CD4-positive, alpha-beta memory T cell (primary cell): ENCODE measurements around the gene ZMIZ1. TPM values are rescaled to one million over a fixed set of nuclear protein-coding genes. Genes with fewer than 3 reads are reported as not detected.

Source experiments
- CTCF ChIA-PET: fragments of 350-600 bp; sonication (Branson Sonifier 250); formaldehyde crosslinking; loops from one replicate; lab custom pipeline; 2021; ENCODE audit warnings: inconsistent platforms; ENCODE audit not compliant: partially characterized antibody; lab: Charles Lee
- POLR2A ChIA-PET: fragments of 350-600 bp; sonication (Branson Sonifier 250); formaldehyde crosslinking; loops from one replicate; lab custom pipeline; 2021; ENCODE audit not compliant: partially characterized antibody; lab: Charles Lee
- DNase-seq, 5 donors: peaks; one replicate each; pipeline versions ENCODE4 v3.0.0 to v3.0.0-alpha.2; 2020 to 2022; ENCODE audit warnings: mixed read lengths in 1 of 5
- H3K27ac ChIP-seq: one replicate; pipeline ENCODE4 v1.7.0; 2013; ENCODE audit warnings: low read depth, low read length
- H3K27me3 ChIP-seq: 2 replicates; pipeline ENCODE4 v1.7.0; 2013; ENCODE audit warnings: mild to moderate bottlenecking, low read length, moderate library complexity; ENCODE audit not compliant: insufficient read depth
- H3K36me3 ChIP-seq: 2 replicates; pipeline ENCODE4 v1.7.0; 2013; ENCODE audit warnings: mild to moderate bottlenecking, low read length, moderate library complexity; ENCODE audit not compliant: insufficient read depth
- H3K4me1 ChIP-seq: 2 replicates; pipeline ENCODE4 v1.7.0; 2013; ENCODE audit warnings: mild to moderate bottlenecking, low read length, moderate library complexity; ENCODE audit not compliant: insufficient read depth
- H3K4me3 ChIP-seq, 2 donors: one replicate each; pipeline ENCODE4 v1.7.0; 2013; ENCODE audit warnings: low read length in 2 of 2, mild to moderate bottlenecking in 1 of 2
- H3K9me3 ChIP-seq, 2 donors: one replicate each; pipeline ENCODE4 v1.7.0; 2013; ENCODE audit warnings: low read length in 2 of 2, control low read depth in 1 of 2; ENCODE audit not compliant: control insufficient read depth in 1 of 2
- H3K27ac Mint-ChIP-seq, 7 donors: one replicate each; pipeline ENCODE4 v1.8.0; 2020 to 2021; ENCODE audit warnings: mixed read lengths in 7 of 7, mild to moderate bottlenecking in 6 of 7, inconsistent platforms in 3 of 7, moderate library complexity in 3 of 7
- H3K27me3 Mint-ChIP-seq, 2 donors: one replicate each; pipeline ENCODE4 v1.8.0; 2020 to 2021; ENCODE audit warnings: mixed read lengths in 2 of 2
- H3K36me3 Mint-ChIP-seq, 2 donors: one replicate each; pipeline ENCODE4 v1.8.0; 2020 to 2021; ENCODE audit warnings: mixed read lengths in 2 of 2, inconsistent platforms in 1 of 2, mild to moderate bottlenecking in 1 of 2
- H3K4me1 Mint-ChIP-seq, 4 donors: one replicate each; pipeline ENCODE4 v1.8.0; 2020 to 2021; ENCODE audit warnings: mixed read lengths in 4 of 4, mild to moderate bottlenecking in 1 of 4
- H3K4me3 Mint-ChIP-seq, 8 donors: one replicate each; pipeline ENCODE4 v1.8.0; 2020 to 2021; ENCODE audit warnings: mixed read lengths in 8 of 8, mild to moderate bottlenecking in 7 of 8, moderate library complexity in 6 of 8, inconsistent platforms in 3 of 8
- H3K9me3 Mint-ChIP-seq, 8 donors: one replicate each; pipeline ENCODE4 v1.8.0; 2020 to 2021; ENCODE audit warnings: mixed read lengths in 8 of 8, mild to moderate bottlenecking in 5 of 8, inconsistent platforms in 3 of 8, moderate library complexity in 1 of 8
- intact Hi-C: fragments of 100-400 bp; cut with micrococcal nuclease; formaldehyde crosslinking; loops from one replicate; pipeline ENCODE4 v1.15.1; 2023
- polyA plus RNA-seq, 2 donors: library from polyadenylated mRNA; unstranded; fragments of 300-500 nt; fragmentation: Illumina TruSeq; gene quantifications; one replicate each; pipeline ENCODE4 v1.2.3, GENCODE V29; 2021
- total RNA-seq, 2 experiments: library from RNA; stranded (reverse); gene quantifications; one replicate each; pipeline ENCODE4 v1.2.3, GENCODE V29; 2021

ZMIZ1 gene
- total and polyA plus RNA-seq, 4 experiments from 2014 or later, result 0.58 to 25.4 (median 14.0) TPM

- Mint-ChIP-seq H3K36me3 (peaks cover 0 to 4% of the 10 kb centered on the region in 2 donors), H3K9me3 (peaks cover 0 to 4% (median 3%) of the 10 kb centered on the region in 8 donors), H3K27ac (peak overlapping the region in 6 of 7 donors; percentile 18 to 98 (median 70)), H3K27me3 (peaks cover 1 to 4% of the 10 kb centered on the region in 2 donors), H3K4me1 (peaks cover 65 to 77% (median 74%) of the 10 kb centered on the region in 4 donors), H3K4me3 (peak overlapping the region in 4 of 8 donors; percentile 23 to 87 (median 86))
- Histone ChIP-seq H3K27ac (peak overlapping the region; percentile 37), H3K4me1 (peaks cover 95% of the 10 kb centered on the region), H3K27me3 (no peaks in the 10 kb centered on the region), H3K4me3 (peak overlapping the region; percentile 8 to 41), H3K36me3 (no peaks in the 10 kb centered on the region), H3K9me3 (no peaks in the 10 kb centered on the region)
- POLR2A ChIA-PET, result interaction anchor here (1.1 to 5.5 kb wide), 8 partner anchors 10 to 866 kb away, joined by 3 to 54 read pairs (median 12); partner anchors contain the start of genes PPIF and ZCCHC24
- intact Hi-C loops, result loop anchor here (5.0 to 10.0 kb wide), 3 partner anchors 125 to 1287 kb away; partner anchors contain the start of genes RPS24, ZCCHC24 and ZMIZ1
- DNase-seq, result no peak
- CTCF ChIA-PET, result interaction anchor here (2.0 to 5.3 kb wide), 2 partner anchors 24 to 36 kb away, joined by 6 to 57 read pairs; partner anchors contain the start of gene PPIF
Measured at GRCh38 chr10:79321951-79322350, 253.2 kb downstream of the ZMIZ1 start.

GRCh38 chr10:79322616-79323543 lies 254.1 kb downstream of the ZMIZ1 start:
- intact Hi-C loops, result loop anchor here (1.0 to 10.0 kb wide), 6 partner anchors 24 to 1288 kb away; partner anchors contain the start of genes PPIF, RPS24, ZCCHC24 and ZMIZ1
- Histone ChIP-seq H3K4me1 (peaks cover 88% of the 10 kb centered on the region), H3K27ac (peak overlapping the region; percentile 37), H3K27me3 (no peaks in the 10 kb centered on the region), H3K36me3 (no peaks in the 10 kb centered on the region), H3K4me3 (peak overlapping the region; percentile 8 to 41), H3K9me3 (no peaks in the 10 kb centered on the region)
- peak; percentile 85 to 94 (median 88) for DNase-seq
- Mint-ChIP-seq H3K9me3 (peaks cover 0 to 2% (median 0%) of the 10 kb centered on the region in 8 donors), H3K36me3 (no peaks in the 10 kb centered on the region), H3K27ac (peak overlapping the region; percentile 92 to 98 (median 96)), H3K27me3 (no peaks in the 10 kb centered on the region), H3K4me3 (peak overlapping the region; percentile 41 to 91 (median 85)), H3K4me1 (peaks cover 58 to 68% (median 65%) of the 10 kb centered on the region in 4 donors)
- ChIA-PET POLR2A (interaction anchor here (0.7 to 5.5 kb wide), 17 partner anchors 8 to 865 kb away, joined by 3 to 54 read pairs (median 5); partner anchors contain the start of genes PPIF and ZCCHC24), CTCF (interaction anchor here (0.8 to 5.3 kb wide), 7 partner anchors 12 to 1276 kb away, joined by 3 to 57 read pairs (median 4); partner anchors contain the start of gene PPIF)

- no peak for DNase-seq
- H3K27me3 Mint-ChIP-seq, result no peaks in the 10 kb centered on the region
- ChIA-PET CTCF (interaction anchor here (0.7 to 5.3 kb wide), 6 partner anchors 8 to 121 kb away, joined by 3 to 57 read pairs (median 5); partner anchors contain the start of gene PPIF), POLR2A (interaction anchor here (0.7 to 5.5 kb wide), 15 partner anchors 8 to 864 kb away, joined by 3 to 54 read pairs (median 5); partner anchors contain the start of genes PPIF and ZCCHC24)
- H3K4me1 ChIP-seq, result peaks cover 81% of the 10 kb centered on the region
- peaks cover 0 to 2% (median 0%) of the 10 kb centered on the region in 8 donors for H3K9me3 Mint-ChIP-seq
- peaks cover 51 to 61% (median 58%) of the 10 kb centered on the region in 4 donors for H3K4me1 Mint-ChIP-seq
- H3K27me3 ChIP-seq, result no peaks in the 10 kb centered on the region
- intact Hi-C loops, result loop anchor here (1.0 to 10.0 kb wide), 6 partner anchors 24 to 1289 kb away; partner anchors contain the start of genes PPIF, RPS24, ZCCHC24 and ZMIZ1
- H3K36me3 Mint-ChIP-seq, result no peaks in the 10 kb centered on the region
- H3K9me3 ChIP-seq, result no peaks in the 10 kb centered on the region
- H3K36me3 ChIP-seq, result no peaks in the 10 kb centered on the region
- peak overlapping the region; percentile 37 for H3K27ac ChIP-seq
- H3K27ac Mint-ChIP-seq, result peak overlapping the region; percentile 92 to 98 (median 96)
- peak overlapping the region in 7 of 8 donors; percentile 69 to 91 (median 85) for H3K4me3 Mint-ChIP-seq
- H3K4me3 ChIP-seq, result peak overlapping the region in 1 of 2 donors; percentile 4
Measured at GRCh38 chr10:79323602-79324001, 254.8 kb downstream of the ZMIZ1 start.

- H3K9me3 ChIP-seq, result no peaks in the 10 kb centered on the region
- POLR2A ChIA-PET, result interaction anchor here (0.9 to 5.5 kb wide), 9 partner anchors 8 to 255 kb away, joined by 3 to 54 read pairs (median 6); partner anchors contain the start of gene PPIF
- Mint-ChIP-seq H3K27ac (peak overlapping the region in 6 of 7 donors; percentile 3 to 98 (median 51)), H3K27me3 (no peaks in the 10 kb centered on the region), H3K4me3 (peak overlapping the region in 1 of 8 donors; percentile 17), H3K36me3 (no peaks in the 10 kb centered on the region), H3K9me3 (no peaks in the 10 kb centered on the region), H3K4me1 (peaks cover 46 to 55% (median 52%) of the 10 kb centered on the region in 4 donors)
- peak overlapping the region; percentile 37 for H3K27ac ChIP-seq
- peaks cover 75% of the 10 kb centered on the region for H3K4me1 ChIP-seq
- CTCF ChIA-PET, result interaction anchor here (0.7 to 5.3 kb wide), 6 partner anchors 9 to 120 kb away, joined by 3 to 57 read pairs (median 5); partner anchors contain the start of gene PPIF
- no peaks in the 10 kb centered on the region for H3K27me3 ChIP-seq
- no peaks in the 10 kb centered on the region for H3K36me3 ChIP-seq
- peak overlapping the region in 1 of 2 donors; percentile 4 for H3K4me3 ChIP-seq
- DNase-seq, result no peak
- intact Hi-C loops, result loop anchor here (5.0 to 10.0 kb wide), 3 partner anchors 123 to 1289 kb away; partner anchors contain the start of genes RPS24, ZCCHC24 and ZMIZ1
Measured at GRCh38 chr10:79324032-79324695, 255.4 kb downstream of the ZMIZ1 start.

GRCh38 chr10:79326361-79327089 lies 257.8 kb downstream of the ZMIZ1 start:
- H3K36me3 Mint-ChIP-seq, result no peaks in the 10 kb centered on the region
- CTCF ChIA-PET, result interaction anchor here (0.9 to 2.3 kb wide), 3 partner anchors 9 to 20 kb away, joined by 3 to 24 read pairs (median 3); partner anchors contain the start of gene PPIF
- Histone ChIP-seq H3K4me1 (peaks cover 59% of the 10 kb centered on the region), H3K27ac (no peak overlapping the region), H3K27me3 (no peaks in the 10 kb centered on the region), H3K4me3 (no peak overlapping the region), H3K9me3 (no peaks in the 10 kb centered on the region), H3K36me3 (no peaks in the 10 kb centered on the region)
- no peak for DNase-seq
- H3K4me1 Mint-ChIP-seq, result peaks cover 30 to 47% (median 36%) of the 10 kb centered on the region in 4 donors
- H3K27ac Mint-ChIP-seq, result no peak overlapping the region
- POLR2A ChIA-PET, result interaction anchor here (1.5 to 2.3 kb wide), 2 partner anchors 9 to 20 kb away, joined by 7 to 12 read pairs; partner anchors contain the start of gene PPIF
- H3K27me3 Mint-ChIP-seq, result no peaks in the 10 kb centered on the region
- intact Hi-C loops, result loop anchor here (10.0 kb wide), 2 partner anchors 262 to 1292 kb away; partner anchors contain the start of genes RPS24 and ZMIZ1
- H3K4me3 Mint-ChIP-seq, result no peak overlapping the region
- H3K9me3 Mint-ChIP-seq, result no peaks in the 10 kb centered on the region
